ENCODE measurements around the gene ACAD11. TPM values are rescaled to one million over a fixed set of nuclear protein-coding genes. Genes with fewer than 3 reads are reported as not detected.

ACAD11 gene
- total RNA-seq, 1 experiment from 2014 or later, result 12.6 TPM

DNA sequence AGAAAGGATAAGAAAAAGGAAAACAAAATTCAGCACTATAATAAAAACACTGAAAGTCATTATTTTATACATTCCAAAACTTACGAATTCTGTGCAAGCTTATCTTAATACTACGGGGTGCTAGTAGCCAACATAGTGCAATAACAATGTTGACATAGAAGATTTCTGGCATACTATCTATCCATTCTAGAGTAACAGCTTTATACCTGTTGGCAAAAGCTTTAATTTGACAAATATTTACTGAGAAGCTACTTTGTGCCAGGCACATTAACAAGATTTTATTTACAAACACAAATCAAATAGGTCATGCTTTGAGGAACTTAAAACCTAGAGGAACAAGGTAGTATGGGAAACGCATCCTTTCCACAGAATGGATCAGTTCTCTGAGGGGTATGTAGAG is 61.4 kb downstream of the ACAD11 start:
- H3K27ac ChIP-seq (ENCODE audit: low read depth, low read length), result no peak overlapping the region
- H3K4me1 ChIP-seq (ENCODE audit: control insufficient read depth in 1 of 2, insufficient read depth in 2 of 2, low read length in 2 of 2), result no peaks in the 10 kb centered on the region
- CTCF ChIA-PET, result no interaction called here
- POLR2A ChIA-PET, result no interaction called here
- no peaks in the 10 kb centered on the region for H3K9me2 ChIP-seq (ENCODE audit: insufficient read depth)
- RAD21 ChIA-PET (ENCODE audit: low non-redundant PET in 1 of 2, low total read pairs in 2 of 2, uncharacterized antibody in 2 of 2, unreplicated experiment in 2 of 2), result no interaction called here
- H2AFZ ChIP-seq (ENCODE audit: low read depth, low read length, poor library complexity, severe bottlenecking), result no peak overlapping the region
- H4K20me1 ChIP-seq (ENCODE audit: insufficient read depth), result no peaks in the 10 kb centered on the region
- no peaks in the 10 kb centered on the region for H3K36me3 ChIP-seq (ENCODE audit: control insufficient read depth in 1 of 2, insufficient read depth in 2 of 2, low read length in 2 of 2)
- DNase-seq (ENCODE audit: low read depth, low spot score), result no peak
- no TSS peak for BruUV-seq (replicated peaks)
- no peak for ATAC-seq
- no peak overlapping the region for H3K4me3 ChIP-seq (replicated peaks in 1 of 2; ENCODE audit: low read depth in 1 of 2, low read length in 2 of 2)
- no peaks in the 10 kb centered on the region for H3K9me3 ChIP-seq (ENCODE audit: control insufficient read depth in 1 of 2, insufficient read depth in 1 of 2, low read depth in 1 of 2, low read length in 2 of 2)
- H3K4me2 ChIP-seq (ENCODE audit: low read length), result no peak overlapping the region
- intact Hi-C loops (cut with micrococcal nuclease), result no loop called here
- no peak overlapping the region for H3K9ac ChIP-seq (ENCODE audit: low read length)
- H3K79me2 ChIP-seq (ENCODE audit: insufficient read depth, low read length), result no peaks in the 10 kb centered on the region
- TF ChIP-seq, protein P1, sequence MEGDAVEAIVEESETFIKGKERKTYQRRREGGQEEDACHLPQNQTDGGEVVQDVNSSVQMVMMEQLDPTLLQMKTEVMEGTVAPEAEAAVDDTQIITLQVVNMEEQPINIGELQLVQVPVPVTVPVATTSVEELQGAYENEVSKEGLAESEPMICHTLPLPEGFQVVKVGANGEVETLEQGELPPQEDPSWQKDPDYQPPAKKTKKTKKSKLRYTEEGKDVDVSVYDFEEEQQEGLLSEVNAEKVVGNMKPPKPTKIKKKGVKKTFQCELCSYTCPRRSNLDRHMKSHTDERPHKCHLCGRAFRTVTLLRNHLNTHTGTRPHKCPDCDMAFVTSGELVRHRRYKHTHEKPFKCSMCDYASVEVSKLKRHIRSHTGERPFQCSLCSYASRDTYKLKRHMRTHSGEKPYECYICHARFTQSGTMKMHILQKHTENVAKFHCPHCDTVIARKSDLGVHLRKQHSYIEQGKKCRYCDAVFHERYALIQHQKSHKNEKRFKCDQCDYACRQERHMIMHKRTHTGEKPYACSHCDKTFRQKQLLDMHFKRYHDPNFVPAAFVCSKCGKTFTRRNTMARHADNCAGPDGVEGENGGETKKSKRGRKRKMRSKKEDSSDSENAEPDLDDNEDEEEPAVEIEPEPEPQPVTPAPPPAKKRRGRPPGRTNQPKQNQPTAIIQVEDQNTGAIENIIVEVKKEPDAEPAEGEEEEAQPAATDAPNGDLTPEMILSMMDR (IDR thresholded peaks at IDR 0.05 in 2 of 3, conservative IDR thresholded peaks at IDR 0.05 in 1 of 3; ENCODE audit: borderline replicate concordance in 1 of 3, insufficient read depth in 1 of 3, low read depth in 2 of 3, low read length in 2 of 3), result no peak
- no peak for TF ChIP-seq YY1 (IDR thresholded peaks at IDR 0.05; ENCODE audit: extremely low read depth, insufficient replicate concordance, low read depth, low read length)
- TF ChIP-seq POLR2AphosphoS5 (IDR thresholded peaks at IDR 0.05; ENCODE audit: low read depth, low read length), result no peak
- TF ChIP-seq EZH2phosphoT487 (IDR thresholded peaks at IDR 0.05; ENCODE audit: borderline replicate concordance), result no peak
- no peak for TF ChIP-seq CBX3 (IDR thresholded peaks at IDR 0.05; ENCODE audit: low read depth)
- no peak for TF ChIP-seq SP1 (IDR thresholded peaks at IDR 0.05; ENCODE audit: low read depth)
- TF ChIP-seq ELF1 (IDR thresholded peaks at IDR 0.05; ENCODE audit: borderline replicate concordance, low read depth), result no peak
- no peak for TF ChIP-seq TCF7L2 (IDR thresholded peaks at IDR 0.05; ENCODE audit: borderline replicate concordance, extremely low read depth, insufficient read depth, insufficient read length)
- no peak for TF ChIP-seq JUND (IDR thresholded peaks at IDR 0.05)
- TF ChIP-seq, protein P2, sequence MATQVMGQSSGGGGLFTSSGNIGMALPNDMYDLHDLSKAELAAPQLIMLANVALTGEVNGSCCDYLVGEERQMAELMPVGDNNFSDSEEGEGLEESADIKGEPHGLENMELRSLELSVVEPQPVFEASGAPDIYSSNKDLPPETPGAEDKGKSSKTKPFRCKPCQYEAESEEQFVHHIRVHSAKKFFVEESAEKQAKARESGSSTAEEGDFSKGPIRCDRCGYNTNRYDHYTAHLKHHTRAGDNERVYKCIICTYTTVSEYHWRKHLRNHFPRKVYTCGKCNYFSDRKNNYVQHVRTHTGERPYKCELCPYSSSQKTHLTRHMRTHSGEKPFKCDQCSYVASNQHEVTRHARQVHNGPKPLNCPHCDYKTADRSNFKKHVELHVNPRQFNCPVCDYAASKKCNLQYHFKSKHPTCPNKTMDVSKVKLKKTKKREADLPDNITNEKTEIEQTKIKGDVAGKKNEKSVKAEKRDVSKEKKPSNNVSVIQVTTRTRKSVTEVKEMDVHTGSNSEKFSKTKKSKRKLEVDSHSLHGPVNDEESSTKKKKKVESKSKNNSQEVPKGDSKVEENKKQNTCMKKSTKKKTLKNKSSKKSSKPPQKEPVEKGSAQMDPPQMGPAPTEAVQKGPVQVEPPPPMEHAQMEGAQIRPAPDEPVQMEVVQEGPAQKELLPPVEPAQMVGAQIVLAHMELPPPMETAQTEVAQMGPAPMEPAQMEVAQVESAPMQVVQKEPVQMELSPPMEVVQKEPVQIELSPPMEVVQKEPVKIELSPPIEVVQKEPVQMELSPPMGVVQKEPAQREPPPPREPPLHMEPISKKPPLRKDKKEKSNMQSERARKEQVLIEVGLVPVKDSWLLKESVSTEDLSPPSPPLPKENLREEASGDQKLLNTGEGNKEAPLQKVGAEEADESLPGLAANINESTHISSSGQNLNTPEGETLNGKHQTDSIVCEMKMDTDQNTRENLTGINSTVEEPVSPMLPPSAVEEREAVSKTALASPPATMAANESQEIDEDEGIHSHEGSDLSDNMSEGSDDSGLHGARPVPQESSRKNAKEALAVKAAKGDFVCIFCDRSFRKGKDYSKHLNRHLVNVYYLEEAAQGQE (IDR thresholded peaks at IDR 0.05; ENCODE audit: low read depth), result no peak
- no peak for TF ChIP-seq POLR2A (IDR thresholded peaks at IDR 0.05; ENCODE audit: borderline replicate concordance, extremely low read depth, insufficient read depth, insufficient read length)
- no peak for TF ChIP-seq FOSL1 (IDR thresholded peaks at IDR 0.05; ENCODE audit: low read depth)
- no peaks in the 10 kb centered on the region for H3K27me3 ChIP-seq (ENCODE audit: insufficient read depth, low read length)

Measured in HCT116 (cell line).